NT2/D1 (cell line): ENCODE measurements around the gene SLC48A1.

Experiments used
- SUZ12 ChIP-seq: IDR thresholded peaks from 2 replicates; pipeline ENCODE4 v1.6.1; 2011; ENCODE audit not compliant: insufficient read length, insufficient read depth; ENCODE audit errors: extremely low read depth
- YY1 ChIP-seq: IDR thresholded peaks from 2 replicates; pipeline ENCODE4 v1.6.1; 2011; ENCODE audit not compliant: insufficient read length, insufficient read depth

DNA sequence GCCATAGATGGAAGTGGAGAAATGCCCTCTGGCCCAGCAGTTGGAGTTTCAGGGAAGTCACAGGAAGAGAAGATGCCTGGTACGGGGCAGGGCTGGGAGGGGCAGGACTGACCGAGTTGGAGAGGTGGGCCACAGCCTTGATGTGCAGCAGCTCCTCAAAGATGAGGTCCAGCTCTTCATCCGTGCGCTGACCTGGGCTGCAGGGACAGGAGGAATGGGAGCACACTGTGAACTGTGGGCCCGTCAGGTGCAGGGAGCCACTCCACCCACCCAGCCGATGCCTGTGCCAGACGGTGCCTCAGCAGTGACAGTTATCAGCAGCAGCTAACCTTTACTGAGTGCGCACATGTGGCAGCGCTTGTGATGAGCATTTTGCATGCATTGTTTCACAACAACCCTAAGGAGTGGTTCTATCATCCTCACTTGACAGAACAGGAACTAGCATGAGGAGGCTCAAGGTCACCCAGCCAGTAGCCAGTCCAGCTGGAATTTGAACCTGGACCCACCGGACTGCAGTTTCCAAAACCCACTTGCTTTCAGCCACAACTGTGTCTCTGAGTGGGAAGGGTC, 22.7 kb upstream of the SLC48A1 start:
- TF ChIP-seq SUZ12 (no peak), YY1 (no peak)
